Skeletal muscle tissue (tissue), 4 donors: ENCODE measurements around the gene ERBB2. TPM values are rescaled to one million over a fixed set of nuclear protein-coding genes. Genes with fewer than 3 reads are reported as not detected.
"Not testable (repeated sequence)": the region's sequence is repeated elsewhere in the genome, so short reads cannot be mapped to it uniquely, and the experiment has no call there.

ENCODE experiments used
- H3K27ac ChIP-seq: one replicate; pipeline ENCODE4 v1.7.0; 2013; ENCODE audit warnings: mild to moderate bottlenecking, low read depth, low read length, inconsistent platforms
- H3K27me3 ChIP-seq, 3 donors: one replicate each; pipeline ENCODE4 v1.7.0; 2013; ENCODE audit warnings: low read length in 3 of 3; ENCODE audit not compliant: control insufficient read depth in 3 of 3, insufficient read depth in 3 of 3
- H3K36me3 ChIP-seq, 3 donors: one replicate each; pipeline ENCODE4 v1.7.0; 2013; ENCODE audit warnings: low read length in 3 of 3; ENCODE audit not compliant: control insufficient read depth in 3 of 3, insufficient read depth in 3 of 3
- H3K4me1 ChIP-seq, 3 donors: one replicate each; pipeline ENCODE4 v1.7.0; 2013; ENCODE audit warnings: low read length in 3 of 3, mild to moderate bottlenecking in 3 of 3; ENCODE audit not compliant: control insufficient read depth in 3 of 3, insufficient read depth in 3 of 3
- H3K4me3 ChIP-seq, 3 donors: one replicate each; pipeline ENCODE4 v1.7.0; 2013; ENCODE audit warnings: low read length in 3 of 3
- H3K9ac ChIP-seq, 3 donors: one replicate each; pipeline ENCODE4 v1.7.0; 2013; ENCODE audit warnings: low read length in 3 of 3, mild to moderate bottlenecking in 3 of 3, moderate library complexity in 2 of 3, low read depth in 1 of 3
- H3K9me3 ChIP-seq, 3 donors: one replicate each; pipeline ENCODE4 v1.7.0; 2013; ENCODE audit warnings: low read length in 3 of 3; ENCODE audit not compliant: control insufficient read depth in 3 of 3
- total RNA-seq: library from RNA; depleted of rRNA; stranded (reverse); fragments of >200 nt; gene quantifications from one replicate; pipeline ENCODE4 v1.2.3, GENCODE V29; 2014
- donor health status: Osteomylitis.

Gene ERBB2
- total RNA-seq, 1 donor from 2014 or later: 69.9 TPM

GRCh38 chr17:39688945-39689344 lies 10.9 kb upstream of the ERBB2 start:
- H3K27me3 ChIP-seq: no peaks in the 10 kb centered on the region
- no peak overlapping the region for H3K27ac ChIP-seq
- H3K4me3 ChIP-seq: peak overlapping the region; percentile 81 to 94 (median 84)
- H3K9me3 ChIP-seq: no peaks in the 10 kb centered on the region
- peaks cover 18 to 20% (median 20%) of the 10 kb centered on the region in 3 donors for H3K4me1 ChIP-seq
- H3K9ac ChIP-seq: peak overlapping the region in 1 of 3 donors; percentile 87
- peaks cover 8 to 29% (median 14%) of the 10 kb centered on the region in 3 donors for H3K36me3 ChIP-seq

- Histone ChIP-seq H3K27ac (no peak overlapping the region), H3K36me3 (peaks cover 6 to 28% (median 6%) of the 10 kb centered on the region in 3 donors), H3K4me3 (no peak overlapping the region), H3K4me1 (peaks cover 2 to 3% (median 3%) of the 10 kb centered on the region in 3 donors), H3K27me3 (no peaks in the 10 kb centered on the region), H3K9me3 (no peaks in the 10 kb centered on the region), H3K9ac (no peak overlapping the region)
Measured at GRCh38 chr17:39694593-39694992, 5.3 kb upstream of the ERBB2 start.

- H3K4me3 ChIP-seq: no peak overlapping the region
- H3K27ac ChIP-seq: no peak overlapping the region
- no peaks in the 10 kb centered on the region for H3K27me3 ChIP-seq
- no peak overlapping the region for H3K9ac ChIP-seq
- no peaks in the 10 kb centered on the region for H3K9me3 ChIP-seq
- H3K36me3 ChIP-seq: peaks cover 6 to 25% (median 6%) of the 10 kb centered on the region in 3 donors
- peaks cover 2 to 3% (median 3%) of the 10 kb centered on the region in 3 donors for H3K4me1 ChIP-seq
Measured at GRCh38 chr17:39695089-39695474, 4.8 kb upstream of the ERBB2 start.

GRCh38 chr17:39696731-39697130 lies 3.1 kb upstream of the ERBB2 start:
- no peak overlapping the region for H3K27ac ChIP-seq
- peaks cover 6 to 15% (median 6%) of the 10 kb centered on the region in 3 donors for H3K36me3 ChIP-seq
- H3K9ac ChIP-seq: no peak overlapping the region
- no peak overlapping the region for H3K4me3 ChIP-seq
- H3K9me3 ChIP-seq: no peaks in the 10 kb centered on the region
- H3K4me1 ChIP-seq: peaks cover 12% of the 10 kb centered on the region in 3 donors
- peaks cover 0 to 4% (median 0%) of the 10 kb centered on the region in 3 donors for H3K27me3 ChIP-seq

GRCh38 chr17:39697961-39698360 lies 1.9 kb upstream of the ERBB2 start:
- Histone ChIP-seq H3K36me3 (peaks cover 6 to 15% (median 6%) of the 10 kb centered on the region in 3 donors), H3K9me3 (no peaks in the 10 kb centered on the region), H3K9ac (no peak overlapping the region), H3K4me3 (no peak overlapping the region), H3K27ac (no peak overlapping the region), H3K27me3 (peaks cover 0 to 4% (median 0%) of the 10 kb centered on the region in 3 donors), H3K4me1 (peaks cover 18 to 21% (median 19%) of the 10 kb centered on the region in 3 donors)

- H3K27me3 ChIP-seq, H3K9me3 ChIP-seq: not testable (repeated sequence)
- Histone ChIP-seq H3K27ac (peak overlapping the region; percentile 71), H3K9ac (peak overlapping the region; percentile 77 to 88 (median 84)), H3K4me3 (peak overlapping the region; percentile 65 to 76 (median 75)), H3K4me1 (peaks cover 21 to 31% (median 25%) of the 10 kb centered on the region in 3 donors), H3K36me3 (peaks cover 6 to 15% (median 6%) of the 10 kb centered on the region in 3 donors)
Measured at GRCh38 chr17:39699157-39699817, 577 bp upstream of the ERBB2 start.

- Histone ChIP-seq H3K9me3 (no peaks in the 10 kb centered on the region), H3K4me1 (peaks cover 32 to 42% (median 35%) of the 10 kb centered on the region in 3 donors), H3K9ac (peak overlapping the region; percentile 77 to 88 (median 84)), H3K27ac (peak overlapping the region; percentile 71), H3K4me3 (peak overlapping the region; percentile 65 to 76 (median 75)), H3K36me3 (peaks cover under 1 to 5% (median 1%) of the 10 kb centered on the region in 3 donors), H3K27me3 (peaks cover 0 to 4% (median 0%) of the 10 kb centered on the region in 3 donors)
Measured at GRCh38 chr17:39700148-39700987, 504 bp downstream of the ERBB2 start.

- Histone ChIP-seq H3K4me3 (peak overlapping the region; percentile 65 to 76 (median 75)), H3K9ac (peak overlapping the region; percentile 77 to 88 (median 84)), H3K27ac (peak overlapping the region; percentile 71), H3K27me3 (peaks cover 0 to 4% (median 0%) of the 10 kb centered on the region in 3 donors), H3K4me1 (peaks cover 40 to 50% (median 43%) of the 10 kb centered on the region in 3 donors), H3K9me3 (no peaks in the 10 kb centered on the region), H3K36me3 (no peaks in the 10 kb centered on the region)
Measured at GRCh38 chr17:39701012-39701783, 1.3 kb downstream of the ERBB2 start.

GRCh38 chr17:39701784-39702422 lies 2.0 kb downstream of the ERBB2 start:
- H3K4me3 ChIP-seq: peak overlapping the region in 1 of 3 donors; percentile 76
- H3K4me1 ChIP-seq: peaks cover 43 to 57% (median 50%) of the 10 kb centered on the region in 3 donors
- no peak overlapping the region for H3K27ac ChIP-seq
- H3K9ac ChIP-seq: peak overlapping the region; percentile 53 to 88 (median 59)
- no peaks in the 10 kb centered on the region for H3K9me3 ChIP-seq
- H3K27me3 ChIP-seq: peaks cover 0 to 4% (median 0%) of the 10 kb centered on the region in 3 donors
- H3K36me3 ChIP-seq: peaks cover under 1 to 4% (median 2%) of the 10 kb centered on the region in 3 donors
